ENCODE measurements around the gene CLMP.

DNA sequence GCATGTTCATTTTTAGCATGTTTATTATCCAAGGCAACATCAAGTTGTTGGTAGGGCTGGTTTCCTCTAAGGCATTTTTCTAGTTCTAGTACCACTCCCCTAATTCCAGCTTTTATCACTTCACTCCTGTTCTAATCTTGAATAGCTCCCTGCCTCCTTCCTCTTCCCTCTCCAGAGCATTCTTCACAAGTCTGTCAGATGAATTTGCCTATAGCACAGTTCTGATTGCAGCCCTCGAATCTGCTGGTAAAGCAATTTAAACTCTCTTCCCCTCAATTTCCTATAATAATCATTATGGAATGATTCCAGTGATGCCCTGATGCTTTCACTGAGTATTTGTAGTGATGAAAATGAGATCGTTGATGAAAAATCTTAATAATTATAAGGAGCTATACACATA lies 43.3 kb downstream of the CLMP start:
- TF ChIP-seq CTCF (IDR thresholded peaks at IDR 0.05; ENCODE audit: low read length) = no peak
- TF ChIP-seq EZH2 (IDR thresholded peaks at IDR 0.05; ENCODE audit: borderline replicate concordance, low read length) = no peak
